ENCODE results near the gene RXRA.

RXRA gene

GRCh38 chr9:134287591-134288491 lies 38.4 kb upstream of the RXRA start:
- no peak for DNase-seq (ENCODE audit: low read depth, low spot score)
- ChIA-PET CTCF (interaction anchor here (0.9 kb wide), 1 partner anchor 161 kb away, joined by 3 read pairs; no protein-coding TSS in a partner anchor), POLR2A (no interaction called here)
- TF ChIP-seq, protein P1, sequence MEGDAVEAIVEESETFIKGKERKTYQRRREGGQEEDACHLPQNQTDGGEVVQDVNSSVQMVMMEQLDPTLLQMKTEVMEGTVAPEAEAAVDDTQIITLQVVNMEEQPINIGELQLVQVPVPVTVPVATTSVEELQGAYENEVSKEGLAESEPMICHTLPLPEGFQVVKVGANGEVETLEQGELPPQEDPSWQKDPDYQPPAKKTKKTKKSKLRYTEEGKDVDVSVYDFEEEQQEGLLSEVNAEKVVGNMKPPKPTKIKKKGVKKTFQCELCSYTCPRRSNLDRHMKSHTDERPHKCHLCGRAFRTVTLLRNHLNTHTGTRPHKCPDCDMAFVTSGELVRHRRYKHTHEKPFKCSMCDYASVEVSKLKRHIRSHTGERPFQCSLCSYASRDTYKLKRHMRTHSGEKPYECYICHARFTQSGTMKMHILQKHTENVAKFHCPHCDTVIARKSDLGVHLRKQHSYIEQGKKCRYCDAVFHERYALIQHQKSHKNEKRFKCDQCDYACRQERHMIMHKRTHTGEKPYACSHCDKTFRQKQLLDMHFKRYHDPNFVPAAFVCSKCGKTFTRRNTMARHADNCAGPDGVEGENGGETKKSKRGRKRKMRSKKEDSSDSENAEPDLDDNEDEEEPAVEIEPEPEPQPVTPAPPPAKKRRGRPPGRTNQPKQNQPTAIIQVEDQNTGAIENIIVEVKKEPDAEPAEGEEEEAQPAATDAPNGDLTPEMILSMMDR (IDR thresholded peaks at IDR 0.05; ENCODE audit: insufficient read depth, low read length, missing control alignments), result no peak
- H3K4me3 ChIP-seq (ENCODE audit: low read depth, low read length), result no peak overlapping the region

- no peak for DNase-seq (ENCODE audit: low read depth, low spot score)
- TF ChIP-seq, protein P1 (IDR thresholded peaks at IDR 0.05; ENCODE audit: insufficient read depth, low read length, missing control alignments), result no peak
- ChIA-PET CTCF (no interaction called here), POLR2A (no interaction called here)
- no peak overlapping the region for H3K4me3 ChIP-seq (ENCODE audit: low read depth, low read length)
These were observed 37.5 kb upstream of the RXRA start for GRCh38 chr9:134288746-134289145.

DNA sequence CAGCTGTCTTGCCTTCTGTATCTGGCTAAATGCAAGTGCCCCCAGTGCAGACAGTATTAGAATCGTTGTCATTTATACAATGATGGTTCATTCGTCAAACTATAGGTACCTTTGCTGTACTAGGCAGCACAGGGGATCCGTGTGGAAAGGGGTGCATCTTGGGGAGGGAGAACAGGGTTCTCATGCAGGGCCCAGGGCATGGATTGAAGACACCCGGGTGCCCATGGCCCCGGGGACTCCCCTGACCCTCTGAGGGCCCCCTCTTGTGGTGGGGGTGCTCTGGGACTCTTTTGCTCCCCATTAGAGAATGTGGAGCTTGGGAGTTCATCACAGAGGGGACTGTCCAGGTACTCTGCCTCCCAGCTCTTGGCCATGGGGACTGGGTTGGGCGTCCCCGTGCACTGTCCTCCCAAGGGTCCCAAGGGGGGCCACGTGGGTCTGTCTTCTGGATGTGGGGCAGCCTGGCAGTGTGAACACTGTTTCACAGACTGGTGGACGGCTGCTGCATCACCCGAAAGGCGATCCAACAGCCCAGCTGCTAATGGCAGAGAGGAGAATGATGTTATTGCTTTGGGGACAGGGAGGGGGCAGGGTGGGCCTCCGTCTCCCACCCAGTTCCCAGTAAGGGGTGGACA lies 36.9 kb upstream of the RXRA start:
- TF ChIP-seq, protein P1 (IDR thresholded peaks at IDR 0.05; ENCODE audit: insufficient read depth, low read length, missing control alignments), result no peak
- POLR2A ChIA-PET, result no interaction called here
- DNase-seq (ENCODE audit: low read depth, low spot score), result no peak
- CTCF ChIA-PET, result no interaction called here
- H3K4me3 ChIP-seq (ENCODE audit: low read depth, low read length), result no peak overlapping the region

DNA sequence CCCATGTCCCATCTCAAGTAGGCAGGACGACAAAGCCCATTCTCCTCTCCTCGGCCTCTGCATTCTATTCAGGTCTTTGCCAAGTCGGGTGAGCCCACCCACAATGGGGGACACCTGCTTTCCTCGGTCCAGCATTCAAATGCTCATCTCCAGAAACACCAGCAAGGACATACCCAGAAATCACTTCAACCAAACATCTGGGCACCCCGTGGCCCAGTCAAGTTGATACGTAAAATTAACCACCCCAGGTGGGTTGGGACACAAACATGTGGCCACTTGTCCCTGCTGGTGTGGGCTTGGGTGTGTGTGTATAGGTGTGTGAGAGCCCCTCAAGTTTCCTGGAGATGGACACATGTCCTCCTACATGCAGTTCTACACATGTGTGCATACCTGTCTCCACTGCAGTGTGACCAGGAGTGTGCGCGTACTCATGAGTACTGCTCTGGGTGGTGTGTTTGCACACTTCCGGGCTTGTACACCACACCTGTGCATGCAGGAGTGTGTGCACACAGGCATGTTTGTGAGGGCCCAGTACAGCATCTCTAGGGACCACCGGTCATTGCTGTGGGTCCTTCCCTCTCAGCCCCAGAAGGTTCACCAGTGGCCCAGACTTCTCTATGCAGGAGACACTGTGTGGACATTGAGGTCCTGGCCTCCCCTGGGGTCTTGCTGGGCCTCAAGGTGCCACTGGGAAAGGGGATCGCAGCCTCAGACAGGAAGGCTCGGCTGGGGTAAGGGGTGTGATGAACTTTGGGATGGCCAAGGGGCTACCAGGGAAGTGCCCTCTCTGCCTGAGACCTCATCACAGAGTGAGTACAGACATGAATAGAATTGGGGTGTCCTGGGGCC lies 35.4 kb upstream of the RXRA start:
- DNase-seq (ENCODE audit: low read depth, low spot score), result no peak
- ChIA-PET POLR2A (no interaction called here), CTCF (no interaction called here)
- TF ChIP-seq, protein P1 (IDR thresholded peaks at IDR 0.05; ENCODE audit: insufficient read depth, low read length, missing control alignments), result no peak
- H3K4me3 ChIP-seq (ENCODE audit: low read depth, low read length), result no peak overlapping the region

DNA sequence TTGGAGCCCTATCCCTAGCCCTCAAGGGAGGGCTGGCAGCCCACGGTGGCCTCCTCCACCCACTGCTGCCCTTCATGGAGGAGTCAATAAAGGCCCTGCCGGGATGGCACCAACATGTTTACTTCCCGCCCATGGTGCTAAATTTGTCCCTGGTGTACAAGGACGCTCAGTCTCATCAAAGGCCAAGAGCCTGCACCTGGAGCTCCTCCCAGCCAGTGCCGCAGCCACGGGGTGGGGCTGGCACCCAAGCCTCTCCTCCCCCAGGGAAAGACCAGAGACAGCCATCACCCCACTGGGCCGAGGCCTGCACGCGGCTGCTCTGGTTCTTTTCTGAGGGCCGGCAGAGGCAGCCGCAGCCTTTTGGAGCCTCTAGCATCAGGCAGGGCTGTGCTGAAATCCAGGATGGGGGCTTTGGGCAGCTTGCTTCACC lies 34.8 kb upstream of the RXRA start:
- POLR2A ChIA-PET, result no interaction called here
- TF ChIP-seq, protein P1 (IDR thresholded peaks at IDR 0.05; ENCODE audit: insufficient read depth, low read length, missing control alignments), result no peak
- CTCF ChIA-PET, result no interaction called here
- no peak overlapping the region for H3K4me3 ChIP-seq (ENCODE audit: low read depth, low read length)
- no peak for DNase-seq (ENCODE audit: low read depth, low spot score)
